NT2/D1 (cell line): ENCODE measurements around the gene SLC66A3.

ENCODE experiments used
- DNase-seq: peaks from one replicate; pipeline ENCODE4 v3.0.0-alpha.2; 2011; ENCODE audit warnings: low read depth, low spot score
- H3K27me3 ChIP-seq: 2 replicates; pipeline ENCODE4 v1.6.0; 2011; ENCODE audit warnings: mild to moderate bottlenecking; ENCODE audit not compliant: insufficient read length, insufficient read depth
- H3K36me3 ChIP-seq: 2 replicates; pipeline ENCODE4 v1.6.1; 2011; ENCODE audit warnings: mild to moderate bottlenecking, low read length, mixed read lengths; ENCODE audit not compliant: insufficient read depth, insufficient read length
- H3K4me1 ChIP-seq: 2 replicates; pipeline ENCODE4 v1.5.1; 2011; ENCODE audit not compliant: insufficient read depth, insufficient read length
- H3K4me3 ChIP-seq: 2 replicates; pipeline ENCODE4 v1.5.1; 2011; ENCODE audit warnings: low read depth; ENCODE audit not compliant: insufficient read length
- H3K9ac ChIP-seq: 2 replicates; pipeline ENCODE4 v1.6.0; 2011; ENCODE audit warnings: low read depth; ENCODE audit not compliant: insufficient read length
- H3K9me3 ChIP-seq: 2 replicates; pipeline ENCODE4 v1.5.1; 2011; ENCODE audit warnings: mild to moderate bottlenecking, low read length; ENCODE audit not compliant: insufficient read depth
- SUZ12 ChIP-seq: IDR thresholded peaks from 2 replicates; pipeline ENCODE4 v1.6.1; 2011; ENCODE audit not compliant: insufficient read length, insufficient read depth; ENCODE audit errors: extremely low read depth
- YY1 ChIP-seq: IDR thresholded peaks from 2 replicates; pipeline ENCODE4 v1.6.1; 2011; ENCODE audit not compliant: insufficient read length, insufficient read depth
- ZNF274 ChIP-seq: IDR thresholded peaks from 2 replicates; pipeline ENCODE4 v1.6.1; 2011; ENCODE audit warnings: mild to moderate bottlenecking, low read depth, low read length

Gene SLC66A3

DNA sequence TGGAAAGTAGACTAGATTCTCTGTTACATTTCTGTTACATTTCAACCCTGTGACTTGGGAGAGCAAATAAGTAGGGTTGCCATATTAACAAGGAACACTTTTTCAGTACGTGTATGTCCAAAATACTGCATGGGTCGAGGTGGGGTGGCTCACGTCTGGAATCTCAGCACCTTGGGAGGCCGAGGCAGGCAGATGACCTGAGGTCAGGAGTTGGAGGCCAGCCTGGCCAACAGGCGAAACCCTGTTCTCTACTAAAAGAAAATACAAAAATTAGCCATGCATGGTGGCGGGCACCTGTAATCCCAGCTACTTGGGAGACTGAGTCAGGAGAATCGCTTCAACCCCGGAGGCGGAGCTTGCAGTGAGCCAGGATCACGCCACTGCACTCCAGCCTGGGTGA, 11.2 kb downstream of the SLC66A3 start:
- no peak for TF ChIP-seq ZNF274
- no peak for TF ChIP-seq SUZ12
- TF ChIP-seq YY1: no peak
- no peaks in the 10 kb centered on the region for H3K27me3 ChIP-seq
- no peaks in the 10 kb centered on the region for H3K9me3 ChIP-seq
- H3K4me3 ChIP-seq: no peak overlapping the region
- H3K36me3 ChIP-seq: no peaks in the 10 kb centered on the region
- peaks cover 2% of the 10 kb centered on the region for H3K4me1 ChIP-seq
- H3K9ac ChIP-seq: no peak overlapping the region
- DNase-seq: no peak

DNA sequence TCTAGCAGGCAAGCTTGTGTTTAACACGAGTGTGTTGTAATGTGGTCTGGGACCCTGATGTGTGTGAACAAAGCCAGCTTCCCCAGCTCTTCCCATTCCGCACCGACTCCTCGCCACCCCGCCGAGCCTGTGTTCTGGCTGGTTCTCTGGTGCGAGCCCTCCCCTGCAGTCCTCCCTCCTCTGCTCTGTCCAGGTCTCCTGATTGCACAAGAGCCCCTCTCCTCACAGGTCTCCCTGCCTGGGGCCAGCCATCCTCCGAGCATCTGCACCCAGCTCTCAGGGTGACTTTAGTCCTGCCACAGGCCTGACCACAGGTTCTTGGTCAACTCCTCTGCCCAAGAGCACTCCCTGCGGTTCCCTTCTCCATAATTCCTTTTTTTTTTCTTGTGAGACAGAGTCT, 13.2 kb downstream of the SLC66A3 start:
- DNase-seq: no peak
- Histone ChIP-seq H3K36me3 (no peaks in the 10 kb centered on the region), H3K27me3 (no peaks in the 10 kb centered on the region), H3K4me3 (no peak overlapping the region), H3K4me1 (peaks cover 2% of the 10 kb centered on the region), H3K9me3 (no peaks in the 10 kb centered on the region), H3K9ac (no peak overlapping the region)
- TF ChIP-seq SUZ12: no peak
- TF ChIP-seq ZNF274: no peak
- TF ChIP-seq YY1: no peak

DNA sequence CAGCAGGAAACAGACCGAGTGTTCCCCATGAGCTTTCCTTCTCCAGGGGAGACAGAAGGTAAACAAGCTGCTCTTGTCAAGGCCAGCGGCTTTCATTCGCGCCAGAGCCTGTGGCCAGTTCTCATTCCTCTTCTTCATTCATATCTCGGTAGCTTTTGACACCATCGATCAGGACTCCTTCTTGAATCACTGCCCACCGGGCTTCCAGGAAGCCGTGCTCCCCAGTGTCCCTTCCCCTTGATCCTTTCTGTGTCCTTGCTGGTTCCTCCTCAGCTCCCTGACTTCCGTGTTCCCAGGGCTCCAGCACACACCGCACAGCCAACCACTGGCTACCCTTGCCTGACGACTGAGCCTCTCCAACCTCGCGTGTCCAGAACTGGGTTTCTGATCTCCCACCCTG, 14.1 kb downstream of the SLC66A3 start:
- H3K27me3 ChIP-seq: no peaks in the 10 kb centered on the region
- no peaks in the 10 kb centered on the region for H3K9me3 ChIP-seq
- DNase-seq: no peak
- no peaks in the 10 kb centered on the region for H3K36me3 ChIP-seq
- H3K4me3 ChIP-seq: no peak overlapping the region
- TF ChIP-seq YY1 (no peak), ZNF274 (no peak), SUZ12 (no peak)
- no peak overlapping the region for H3K9ac ChIP-seq
- peaks cover 2% of the 10 kb centered on the region for H3K4me1 ChIP-seq

DNA sequence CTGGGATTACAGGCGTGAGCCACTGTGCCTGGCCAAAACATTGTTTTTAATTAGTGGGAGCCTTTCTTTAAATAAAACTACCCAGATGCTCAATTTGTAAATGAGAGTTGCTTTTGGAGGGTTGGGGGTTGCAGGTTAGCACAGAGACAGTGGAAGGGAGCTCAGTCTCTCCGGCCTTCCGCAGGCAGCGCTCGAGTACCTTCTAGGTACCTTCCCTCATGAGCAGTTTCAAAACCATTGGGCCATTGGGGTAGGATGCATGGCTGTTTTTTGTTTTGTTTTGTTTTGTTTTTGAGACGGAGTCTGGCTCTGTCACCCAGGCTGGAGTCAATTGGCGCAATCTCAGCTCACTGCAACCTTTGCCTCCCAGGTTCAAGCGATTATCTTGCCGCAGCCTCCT, 19.0 kb downstream of the SLC66A3 start:
- no peak overlapping the region for H3K4me3 ChIP-seq
- no peak overlapping the region for H3K9ac ChIP-seq
- H3K27me3 ChIP-seq: no peaks in the 10 kb centered on the region
- H3K9me3 ChIP-seq: no peaks in the 10 kb centered on the region
- DNase-seq: no peak
- H3K4me1 ChIP-seq: peaks cover 2% of the 10 kb centered on the region
- no peaks in the 10 kb centered on the region for H3K36me3 ChIP-seq
- TF ChIP-seq SUZ12: no peak
- no peak for TF ChIP-seq YY1
- no peak for TF ChIP-seq ZNF274

DNA sequence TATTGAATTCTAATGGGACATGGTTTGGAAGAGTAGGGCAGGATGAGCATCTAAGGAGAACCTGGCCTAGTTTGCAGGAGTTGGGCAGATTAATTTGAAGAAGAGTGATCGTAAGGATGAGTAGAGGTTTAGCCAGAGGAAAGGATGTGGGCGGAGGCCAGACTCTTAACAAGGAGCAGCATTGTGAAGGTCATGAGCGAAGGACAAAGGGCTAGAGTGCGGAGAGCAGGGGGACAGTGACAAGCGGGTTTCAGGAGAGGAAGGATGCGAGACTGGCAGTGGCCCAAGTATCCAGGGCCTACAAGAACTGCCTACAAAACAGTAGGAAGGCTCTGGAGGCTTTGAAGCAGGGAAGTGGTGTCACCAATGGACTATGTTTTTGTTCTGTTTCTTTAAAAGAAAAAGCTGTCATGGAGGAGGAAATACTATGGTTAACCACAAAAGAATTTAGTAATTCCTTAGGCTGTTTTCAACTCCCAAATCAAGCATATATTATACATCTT, 20.1 kb downstream of the SLC66A3 start:
- TF ChIP-seq ZNF274: no peak
- no peak for TF ChIP-seq YY1
- no peak for TF ChIP-seq SUZ12
- no peak for DNase-seq
- Histone ChIP-seq H3K4me3 (no peak overlapping the region), H3K9ac (no peak overlapping the region), H3K36me3 (no peaks in the 10 kb centered on the region), H3K9me3 (no peaks in the 10 kb centered on the region), H3K27me3 (no peaks in the 10 kb centered on the region), H3K4me1 (no peaks in the 10 kb centered on the region)

DNA sequence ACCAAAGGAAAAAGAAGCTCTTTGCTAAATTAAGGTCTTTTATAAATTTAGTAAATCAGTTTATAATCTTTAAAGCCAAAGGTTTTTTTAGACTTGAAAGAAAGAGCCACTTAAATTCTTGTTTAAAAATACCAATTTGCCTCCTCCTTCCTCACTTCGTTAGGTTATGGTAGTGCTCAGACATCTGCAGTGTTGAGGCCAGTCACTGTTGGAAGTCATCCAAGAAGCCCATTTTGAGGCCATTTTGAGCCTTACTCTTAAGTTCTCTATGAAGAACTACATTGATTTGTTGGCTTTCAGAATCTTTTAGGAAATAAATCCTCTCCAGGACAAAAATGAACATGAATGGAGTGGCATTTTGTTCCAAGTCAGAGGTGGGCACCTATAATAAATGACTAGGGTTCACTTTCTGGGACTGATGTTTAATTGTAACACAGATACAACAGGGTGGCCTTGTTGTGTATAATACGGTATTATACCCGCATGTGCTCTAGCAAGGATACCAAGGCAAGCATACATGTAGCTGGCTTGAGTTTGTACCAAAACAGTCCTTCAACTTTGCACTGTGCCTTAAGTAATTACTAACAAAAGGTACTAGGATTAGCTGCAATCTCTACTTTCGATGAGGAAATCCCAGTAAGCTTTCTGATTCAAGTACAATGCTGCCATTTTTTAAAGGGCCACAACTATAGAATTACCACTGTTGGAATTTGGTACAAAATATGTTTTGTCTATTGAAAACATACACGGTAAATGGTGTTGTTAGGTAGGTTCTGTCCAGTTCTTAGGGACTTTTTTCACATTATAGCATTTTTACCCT, 22.8 kb downstream of the SLC66A3 start:
- Histone ChIP-seq H3K9ac (no peak overlapping the region), H3K4me1 (no peaks in the 10 kb centered on the region), H3K27me3 (no peaks in the 10 kb centered on the region), H3K36me3 (peaks cover 12% of the 10 kb centered on the region), H3K9me3 (no peaks in the 10 kb centered on the region), H3K4me3 (no peak overlapping the region)
- no peak for TF ChIP-seq ZNF274
- TF ChIP-seq SUZ12: no peak
- TF ChIP-seq YY1: no peak
- DNase-seq: no peak

DNA sequence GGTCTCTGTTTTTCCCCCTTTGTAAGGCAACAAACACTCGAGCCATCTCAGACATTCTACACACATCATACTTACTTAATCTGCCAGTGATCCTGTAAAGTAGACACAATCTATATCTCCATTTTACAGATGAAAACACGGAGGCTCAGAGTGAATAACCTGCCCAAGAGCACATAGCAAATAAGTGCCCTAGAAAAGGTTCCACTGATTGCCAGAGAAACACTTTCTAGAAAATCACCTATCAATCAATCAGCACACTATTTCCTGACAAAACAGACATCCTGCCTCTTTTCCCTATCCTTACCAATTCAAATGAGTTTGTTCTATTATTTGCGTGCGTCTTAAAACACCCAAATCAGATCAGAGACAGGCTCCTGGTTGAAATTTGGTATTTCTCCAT, 23.9 kb downstream of the SLC66A3 start:
- TF ChIP-seq ZNF274: no peak
- no peak for TF ChIP-seq SUZ12
- TF ChIP-seq YY1: no peak
- H3K36me3 ChIP-seq: peaks cover 14% of the 10 kb centered on the region
- H3K9me3 ChIP-seq: no peaks in the 10 kb centered on the region

More for the DNA sequence above, 23.9 kb downstream of the SLC66A3 start:
- Histone ChIP-seq H3K4me1 (no peaks in the 10 kb centered on the region), H3K27me3 (no peaks in the 10 kb centered on the region), H3K9ac (no peak overlapping the region), H3K4me3 (no peak overlapping the region)
- no peak for DNase-seq
